DMS153 treated with DMSO at 0.1 percent for 48 hours (cell line): ENCODE measurements around the gene IGFN1.
"Not testable (repeated sequence)": the region's sequence is repeated elsewhere in the genome, so short reads cannot be mapped to it uniquely, and the experiment has no call there.

ENCODE experiments used
- DNase-seq: peaks from one replicate; lab custom pipeline; 2025; ENCODE audit not compliant: unreplicated experiment; lab: John Stamatoyannopoulos, UW

Gene IGFN1

GRCh38 chr1:201163036-201163435, 27.6 kb upstream of the IGFN1 start:
- not testable (repeated sequence) for DNase-seq

GRCh38 chr1:201163707-201164106, 26.9 kb upstream of the IGFN1 start:
- DNase-seq = no peak

- no peak for DNase-seq
Measured at GRCh38 chr1:201164645-201165044, 26.0 kb upstream of the IGFN1 start.

- peak; percentile 43 for DNase-seq
Measured at GRCh38 chr1:201167041-201167991, 23.3 kb upstream of the IGFN1 start.

- no peak for DNase-seq
Measured at GRCh38 chr1:201169203-201169602, 21.4 kb upstream of the IGFN1 start.

- DNase-seq = no peak
Measured at GRCh38 chr1:201169971-201170532, 20.6 kb upstream of the IGFN1 start.

GRCh38 chr1:201170533-201171062, 20.0 kb upstream of the IGFN1 start:
- peak; percentile 96 for DNase-seq

- DNase-seq = peak; percentile 94
Measured at GRCh38 chr1:201171063-201172036, 19.3 kb upstream of the IGFN1 start.

- DNase-seq = no peak
Measured at GRCh38 chr1:201172326-201172725, 18.3 kb upstream of the IGFN1 start.

GRCh38 chr1:201172999-201173610, 17.5 kb upstream of the IGFN1 start:
- DNase-seq = no peak

- no peak for DNase-seq
Measured at GRCh38 chr1:201173736-201174135, 16.9 kb upstream of the IGFN1 start.

GRCh38 chr1:201175820-201176500, 14.7 kb upstream of the IGFN1 start:
- no peak for DNase-seq

- no peak for DNase-seq
Measured at GRCh38 chr1:201176940-201177339, 13.7 kb upstream of the IGFN1 start.

GRCh38 chr1:201178718-201179117, 11.9 kb upstream of the IGFN1 start:
- DNase-seq = no peak

GRCh38 chr1:201180141-201180540, 10.5 kb upstream of the IGFN1 start:
- DNase-seq = no peak

GRCh38 chr1:201180901-201181300, 9.7 kb upstream of the IGFN1 start:
- DNase-seq = no peak

GRCh38 chr1:201181323-201181722, 9.3 kb upstream of the IGFN1 start:
- DNase-seq = no peak

- DNase-seq = no peak
Measured at GRCh38 chr1:201181726-201182125, 8.9 kb upstream of the IGFN1 start.

GRCh38 chr1:201183209-201183608, 7.4 kb upstream of the IGFN1 start:
- no peak for DNase-seq

- DNase-seq = no peak
Measured at GRCh38 chr1:201183753-201184152, 6.9 kb upstream of the IGFN1 start.
